ENCODE results near the gene CEPT1.

GRCh38 chr1:111154021-111154999 is 14.3 kb downstream of the CEPT1 start:
- TF ChIP-seq REST (IDR thresholded peaks at IDR 0.05; ENCODE audit: borderline replicate concordance) (no peak), CTCF (IDR thresholded peaks at IDR 0.05; ENCODE audit: poor library complexity, severe bottlenecking) (no peak), EZH2 (IDR thresholded peaks at IDR 0.05; ENCODE audit: borderline replicate concordance, insufficient read depth, low read length, poor library complexity, severe bottlenecking) (no peak), RAD21 (conservative IDR thresholded peaks at IDR 0.05) (no peak), TAF1 (IDR thresholded peaks at IDR 0.05; ENCODE audit: low read depth) (no peak), EP300 (conservative IDR thresholded peaks at IDR 0.05; ENCODE audit: poor library complexity, severe bottlenecking) (no peak), POLR2AphosphoS5 (IDR thresholded peaks at IDR 0.05) (no peak), SMC3 (conservative IDR thresholded peaks at IDR 0.05; ENCODE audit: poor library complexity) (no peak), MXI1 (conservative IDR thresholded peaks at IDR 0.05; ENCODE audit: poor library complexity, severe bottlenecking) (no peak)
